Esophagus (tissue), 2 donors: ENCODE data around the gene TBX20. TPM values are rescaled to one million over a fixed set of nuclear protein-coding genes. Genes with fewer than 3 reads are reported as not detected.
"Not testable (repeated sequence)": the region's sequence is repeated elsewhere in the genome, so short reads cannot be mapped to it uniquely, and the experiment has no call there.

Experiments
- H3K27ac ChIP-seq, 2 donors: one replicate each; pipeline ENCODE4 v1.5.1; 2013; ENCODE audit warnings: low read depth in 2 of 2, mild to moderate bottlenecking in 2 of 2, inconsistent platforms in 1 of 2, low read length in 1 of 2, moderate library complexity in 1 of 2
- H3K27me3 ChIP-seq, 2 donors: one replicate each; pipeline ENCODE4 v1.6.1; 2013; ENCODE audit warnings: low read length in 2 of 2, control low read depth in 1 of 2, mild to moderate bottlenecking in 1 of 2; ENCODE audit not compliant: insufficient read depth in 2 of 2, control insufficient read depth in 1 of 2
- H3K36me3 ChIP-seq, 2 donors: one replicate each; pipeline ENCODE4 v1.6.1; 2013; ENCODE audit warnings: low read length in 1 of 2; ENCODE audit not compliant: control insufficient read depth in 2 of 2, insufficient read depth in 2 of 2
- H3K4me1 ChIP-seq, 2 donors: one replicate each; pipeline ENCODE4 v1.6.1; 2013; ENCODE audit warnings: low read length in 1 of 2; ENCODE audit not compliant: control insufficient read depth in 2 of 2, insufficient read depth in 2 of 2
- H3K4me3 ChIP-seq, 2 donors: one replicate each; pipeline ENCODE4 v1.5.1; 2013; ENCODE audit warnings: low read length in 2 of 2, mild to moderate bottlenecking in 2 of 2, low read depth in 1 of 2, moderate library complexity in 1 of 2
- H3K9me3 ChIP-seq, 2 donors: one replicate each; pipeline ENCODE4 v1.6.1; 2013; ENCODE audit warnings: mild to moderate bottlenecking in 2 of 2, low read depth in 1 of 2, low read length in 1 of 2, moderate library complexity in 1 of 2; ENCODE audit not compliant: control insufficient read depth in 2 of 2, insufficient read depth in 1 of 2
- WGBS, 2 donors: extraction: QIAGEN DNeasy Blood & Tissue Kit; methylation state at CpG; one replicate each; pipeline ENCODE4 v1.1.7; 2013; 5-methylcytosine and 5-hydroxymethylcytosine counted together
- polyA plus RNA-seq, 2 donors: library from polyadenylated mRNA; stranded (reverse); fragments of 200-250 nt; gene quantifications; one replicate each; pipeline ENCODE4 v1.2.3, GENCODE V29; 2013
- donor health status: healthy with polysubstance abuse.
- donor health status: Bipolar disorder and iron deficiency.

Gene TBX20
- polyA plus RNA-seq, 2 donors: not detected

GRCh38 chr7:35229116-35229780 lies 24.7 kb downstream of the TBX20 start:
- not testable (repeated sequence) for H3K4me3 ChIP-seq, H3K27ac ChIP-seq
- WGBS, 2 donors: 78 to 81% methylated on average over 2 of the region's 2 CpGs

GRCh38 chr7:35228496-35229051 lies 25.3 kb downstream of the TBX20 start:
- H3K9me3 ChIP-seq, H3K4me1 ChIP-seq, H3K27ac ChIP-seq, H3K4me3 ChIP-seq, H3K27me3 ChIP-seq, H3K36me3 ChIP-seq: not testable (repeated sequence)
- 68 to 74% methylated on average over 5 of the region's 5 CpGs for WGBS, 2 donors

More at GRCh38 chr7:35229116-35229780, 24.7 kb downstream of the TBX20 start:
- H3K27me3 ChIP-seq, H3K36me3 ChIP-seq, H3K4me1 ChIP-seq, H3K9me3 ChIP-seq: not testable (repeated sequence)

- not testable (repeated sequence) for H3K9me3 ChIP-seq, H3K4me3 ChIP-seq, H3K27ac ChIP-seq, H3K27me3 ChIP-seq, H3K4me1 ChIP-seq, H3K36me3 ChIP-seq
- WGBS, 2 donors: 64 to 65% methylated on average over 5 of the region's 5 CpGs
Observed at GRCh38 chr7:35227438-35227837, 26.5 kb downstream of the TBX20 start.

GRCh38 chr7:35222445-35222844 lies 31.5 kb downstream of the TBX20 start:
- not testable (repeated sequence) for H3K4me3 ChIP-seq, H3K27ac ChIP-seq, H3K36me3 ChIP-seq, H3K9me3 ChIP-seq, H3K4me1 ChIP-seq, H3K27me3 ChIP-seq
- 69 to 71% methylated on average over 1 of the region's 1 CpG for WGBS, 2 donors

GRCh38 chr7:35220176-35220575 lies 33.7 kb downstream of the TBX20 start:
- not testable (repeated sequence) for H3K27me3 ChIP-seq
- 53 to 70% methylated on average over 2 of the region's 2 CpGs for WGBS, 2 donors

GRCh38 chr7:35216033-35216432 lies 37.9 kb downstream of the TBX20 start:
- not testable (repeated sequence) for H3K4me3 ChIP-seq, H3K27me3 ChIP-seq, H3K27ac ChIP-seq, H3K9me3 ChIP-seq, H3K4me1 ChIP-seq, H3K36me3 ChIP-seq
- 64% methylated on average over 3 of the region's 3 CpGs for WGBS, 2 donors

More at GRCh38 chr7:35220176-35220575, 33.7 kb downstream of the TBX20 start:
- H3K27ac ChIP-seq, H3K4me1 ChIP-seq, H3K9me3 ChIP-seq, H3K4me3 ChIP-seq, H3K36me3 ChIP-seq: not testable (repeated sequence)

- H3K9me3 ChIP-seq, H3K4me1 ChIP-seq, H3K27ac ChIP-seq, H3K4me3 ChIP-seq, H3K27me3 ChIP-seq, H3K36me3 ChIP-seq: not testable (repeated sequence)
- 56 to 61% methylated on average over 2 of the region's 3 CpGs for WGBS, 2 donors
Observed at GRCh38 chr7:35215063-35215462, 38.8 kb downstream of the TBX20 start.

- not testable (repeated sequence) for H3K4me1 ChIP-seq, H3K36me3 ChIP-seq, H3K27ac ChIP-seq, H3K9me3 ChIP-seq, H3K27me3 ChIP-seq, H3K4me3 ChIP-seq
Observed at GRCh38 chr7:35206924-35207323, 47.0 kb downstream of the TBX20 start.

- 86 to 93% methylated on average over 1 of the region's 1 CpG for WGBS, 2 donors
Observed at GRCh38 chr7:35204850-35205249, 49.0 kb downstream of the TBX20 start.

GRCh38 chr7:35204031-35204430 lies 49.9 kb downstream of the TBX20 start:
- not testable (repeated sequence) for H3K4me1 ChIP-seq, H3K9me3 ChIP-seq, H3K4me3 ChIP-seq, H3K27me3 ChIP-seq, H3K36me3 ChIP-seq, H3K27ac ChIP-seq
- 61 to 80% methylated on average over 3 to 5 of the region's 5 CpGs for WGBS, 2 donors

More at GRCh38 chr7:35204850-35205249, 49.0 kb downstream of the TBX20 start:
- not testable (repeated sequence) for H3K9me3 ChIP-seq, H3K36me3 ChIP-seq, H3K4me3 ChIP-seq, H3K27me3 ChIP-seq, H3K4me1 ChIP-seq, H3K27ac ChIP-seq
